Uterus (tissue), 4 donors: ENCODE results near the gene NDUFA8. TPM values are rescaled to one million over a fixed set of nuclear protein-coding genes. Genes with fewer than 3 reads are reported as not detected.

ENCODE experiments used
- DNase-seq, 2 donors: peaks; one replicate each; pipeline ENCODE4 v3.0.0-alpha.2; 2019 to 2020
- H3K27ac ChIP-seq, 2 donors: fragments of 200-600 bp; sonication (generic); 1 replicate in 1 of 2; 2 replicates in 1 of 2; pipeline ENCODE4 v1.5.1; 2016 to 2018
- H3K27me3 ChIP-seq, 2 donors: fragments of 200-600 bp; sonication (generic); one replicate each; pipeline ENCODE4 v1.5.1; 2018 to 2019; ENCODE audit warnings: control low read depth in 1 of 2
- H3K36me3 ChIP-seq, 2 donors: fragments of 200-600 bp; sonication (generic); one replicate each; pipeline ENCODE4 v1.5.1; 2019; ENCODE audit warnings: control low read depth in 1 of 2
- H3K4me1 ChIP-seq, 2 donors: fragments of 200-600 bp; sonication (generic); one replicate each; pipeline ENCODE4 v1.5.1; 2018 to 2019; ENCODE audit warnings: control low read depth in 1 of 2
- H3K4me3 ChIP-seq, 2 donors: fragments of 200-600 bp; sonication (generic); 1 replicate in 1 of 2; 2 replicates in 1 of 2; pipeline ENCODE4 v1.5.1; 2018 to 2019; ENCODE audit warnings: mild to moderate bottlenecking in 1 of 2
- H3K9me3 ChIP-seq, 2 donors: fragments of 200-600 bp; sonication (generic); one replicate each; pipeline ENCODE4 v1.5.1; 2019; ENCODE audit warnings: control low read depth in 1 of 2
- POLR2A ChIP-seq, 2 donors: fragments of 450-650 bp; IDR thresholded peaks; one replicate each; pipeline ENCODE4 v1.6.1; 2016; ENCODE audit warnings: antibody characterized with exemption in 2 of 2, mild to moderate bottlenecking in 1 of 2, moderate library complexity in 1 of 2
- intact Hi-C: fragments of 100-400 bp; cut with DNase I; formaldehyde crosslinking; loops from one replicate; pipeline ENCODE4 v1.15.1; 2023; ENCODE audit warnings: low total_unique reads
- total RNA-seq, 4 donors: library from RNA; depleted of rRNA in 3 of 4; stranded (reverse); fragments of >200 nt in 3 of 4; gene quantifications; one replicate each; pipeline versions ENCODE4 v1.1.0 to v1.2.4, GENCODE V29; 2014 to 2023
- TF ChIP-seq, protein P1 (sequence below), 4 experiments: fragments of 200-600 bp in 2 of 4; fragments of 450-650 bp in 2 of 4; sonication (generic) in 2 of 4; IDR thresholded peaks; one replicate each; pipeline ENCODE4 v1.5.1; 2016 to 2019; ENCODE audit warnings: antibody characterized with exemption in 4 of 4, mild to moderate bottlenecking in 2 of 4, moderate library complexity in 1 of 4
- donor health status: DM: yes; HTN: yes; CAD: no.

Gene NDUFA8
- total RNA-seq, 4 donors from 2014 or later: 22.8 to 39.2 (median 31.4) TPM

DNA sequence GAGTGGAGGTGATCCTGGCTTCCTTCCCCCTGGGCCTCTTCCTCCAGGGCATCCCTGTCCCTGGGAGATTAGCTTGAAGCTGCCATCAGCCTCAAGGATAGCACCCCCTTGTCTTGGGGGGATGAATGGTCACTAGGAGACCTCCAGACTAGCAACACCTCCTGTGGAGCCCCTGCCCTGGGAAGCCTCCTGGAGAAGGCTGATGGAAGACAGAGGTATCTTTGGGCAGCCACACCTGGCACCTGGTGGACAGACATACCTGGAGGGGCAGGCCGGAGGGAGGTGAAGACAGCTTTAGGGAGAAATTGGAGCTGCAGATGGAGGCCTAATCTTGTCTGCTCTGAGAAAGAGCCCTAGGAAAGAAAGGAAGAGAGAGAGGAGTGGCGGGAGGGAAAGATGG lies 57.4 kb downstream of the NDUFA8 start:
- no peak overlapping the region for H3K27ac ChIP-seq
- no peaks in the 10 kb centered on the region for H3K9me3 ChIP-seq
- TF ChIP-seq POLR2A (IDR thresholded peaks at IDR 0.05): no peak
- TF ChIP-seq, protein P1, sequence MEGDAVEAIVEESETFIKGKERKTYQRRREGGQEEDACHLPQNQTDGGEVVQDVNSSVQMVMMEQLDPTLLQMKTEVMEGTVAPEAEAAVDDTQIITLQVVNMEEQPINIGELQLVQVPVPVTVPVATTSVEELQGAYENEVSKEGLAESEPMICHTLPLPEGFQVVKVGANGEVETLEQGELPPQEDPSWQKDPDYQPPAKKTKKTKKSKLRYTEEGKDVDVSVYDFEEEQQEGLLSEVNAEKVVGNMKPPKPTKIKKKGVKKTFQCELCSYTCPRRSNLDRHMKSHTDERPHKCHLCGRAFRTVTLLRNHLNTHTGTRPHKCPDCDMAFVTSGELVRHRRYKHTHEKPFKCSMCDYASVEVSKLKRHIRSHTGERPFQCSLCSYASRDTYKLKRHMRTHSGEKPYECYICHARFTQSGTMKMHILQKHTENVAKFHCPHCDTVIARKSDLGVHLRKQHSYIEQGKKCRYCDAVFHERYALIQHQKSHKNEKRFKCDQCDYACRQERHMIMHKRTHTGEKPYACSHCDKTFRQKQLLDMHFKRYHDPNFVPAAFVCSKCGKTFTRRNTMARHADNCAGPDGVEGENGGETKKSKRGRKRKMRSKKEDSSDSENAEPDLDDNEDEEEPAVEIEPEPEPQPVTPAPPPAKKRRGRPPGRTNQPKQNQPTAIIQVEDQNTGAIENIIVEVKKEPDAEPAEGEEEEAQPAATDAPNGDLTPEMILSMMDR (IDR thresholded peaks at IDR 0.05): no peak
- no peaks in the 10 kb centered on the region for H3K4me1 ChIP-seq
- H3K27me3 ChIP-seq: no peaks in the 10 kb centered on the region
- intact Hi-C loops: no loop called here
- H3K36me3 ChIP-seq: no peaks in the 10 kb centered on the region
- H3K4me3 ChIP-seq: no peak overlapping the region
- no peak for DNase-seq

DNA sequence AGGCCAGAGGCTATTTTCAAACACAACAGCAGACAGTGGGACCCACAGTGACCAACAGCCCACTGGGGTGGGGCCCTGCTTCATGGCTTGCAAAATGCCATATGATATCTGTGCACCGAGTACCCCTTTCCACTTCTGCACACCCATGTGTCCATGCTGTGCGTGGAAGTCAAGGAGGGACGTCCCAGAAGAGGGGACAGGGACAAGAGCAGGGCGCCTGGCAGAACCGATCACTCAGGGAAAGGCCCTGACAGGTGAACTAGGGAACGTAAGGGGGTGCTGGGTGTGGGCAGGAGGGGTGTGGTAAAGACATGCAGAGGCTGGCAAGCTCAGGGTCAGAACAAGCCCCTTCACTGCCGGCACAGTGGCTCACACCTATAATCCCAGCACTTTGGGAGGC lies 58.8 kb downstream of the NDUFA8 start:
- intact Hi-C loops: no loop called here
- H3K4me3 ChIP-seq: no peak overlapping the region
- H3K27ac ChIP-seq: no peak overlapping the region
- DNase-seq: no peak
- H3K27me3 ChIP-seq: no peaks in the 10 kb centered on the region
- no peaks in the 10 kb centered on the region for H3K36me3 ChIP-seq
- no peaks in the 10 kb centered on the region for H3K4me1 ChIP-seq
- TF ChIP-seq POLR2A (IDR thresholded peaks at IDR 0.05): no peak
- TF ChIP-seq, protein P1 (IDR thresholded peaks at IDR 0.05): no peak
- H3K9me3 ChIP-seq: no peaks in the 10 kb centered on the region

DNA sequence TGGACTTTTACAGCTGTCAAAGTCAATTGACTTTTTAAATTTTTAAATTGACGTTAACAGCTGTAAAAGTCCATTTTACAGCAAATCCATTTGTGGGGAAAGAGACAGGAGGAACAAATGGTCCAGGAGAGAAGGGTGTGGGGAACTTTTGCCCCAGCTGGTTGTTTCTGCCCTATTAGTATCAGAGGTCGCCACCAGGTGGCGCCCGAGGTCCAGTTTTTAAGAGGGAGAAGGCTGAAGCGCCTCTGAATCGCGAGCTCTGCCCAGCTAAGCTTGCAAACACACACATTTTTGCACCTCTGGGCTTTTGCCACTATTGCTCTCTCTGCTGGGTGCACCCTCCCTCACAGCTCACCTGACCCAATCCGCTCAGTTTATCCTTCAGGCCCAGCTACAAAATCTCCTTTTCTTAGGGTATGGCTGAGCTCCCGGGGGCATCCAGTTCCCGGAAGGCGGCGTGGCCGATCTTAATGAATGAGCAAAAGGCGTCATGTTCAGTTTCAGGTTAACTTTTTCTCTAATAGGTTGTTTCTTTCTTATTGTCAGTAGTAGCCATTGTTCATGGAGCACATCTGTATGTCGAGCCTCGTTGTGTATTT lies 60.2 kb downstream of the NDUFA8 start:
- TF ChIP-seq, protein P1 (IDR thresholded peaks at IDR 0.05): peak; percentile 76 to 90 (median 82)
- no peak for TF ChIP-seq POLR2A (IDR thresholded peaks at IDR 0.05)
- Histone ChIP-seq H3K9me3 (no peaks in the 10 kb centered on the region), H3K27ac (no peak overlapping the region), H3K36me3 (no peaks in the 10 kb centered on the region), H3K4me3 (no peak overlapping the region), H3K4me1 (no peaks in the 10 kb centered on the region), H3K27me3 (no peaks in the 10 kb centered on the region)
- peak; percentile 78 to 80 for DNase-seq
- intact Hi-C loops: no loop called here

DNA sequence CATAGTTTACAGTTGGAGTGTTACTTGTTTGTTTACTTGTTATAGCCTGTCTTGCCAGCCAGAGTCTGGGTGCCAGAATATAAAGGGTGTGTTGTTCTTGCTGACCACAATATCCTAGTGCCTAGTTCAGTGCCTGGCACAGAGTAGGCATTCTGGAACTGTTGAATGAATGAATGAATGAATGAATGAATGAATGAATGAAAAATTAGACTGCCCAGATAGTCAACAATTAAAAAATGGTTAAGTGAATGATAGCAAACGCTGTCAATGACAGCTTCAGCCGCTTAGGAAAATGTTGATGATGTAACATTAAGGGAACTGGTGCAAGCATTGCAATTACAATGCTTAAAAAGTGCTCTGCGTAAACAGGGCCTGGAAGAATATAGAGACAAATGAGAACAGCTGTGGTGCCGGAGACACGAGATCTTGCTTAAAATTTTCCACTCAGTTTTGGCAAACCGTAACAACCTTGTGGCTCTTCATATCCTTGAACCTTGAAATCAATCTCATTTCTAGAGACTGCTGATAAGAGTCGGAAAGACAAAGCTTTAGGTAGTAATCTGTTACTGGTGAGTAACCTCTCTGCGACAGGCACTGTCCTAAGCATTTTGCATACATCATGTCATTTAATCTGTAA lies 61.8 kb downstream of the NDUFA8 start:
- Histone ChIP-seq H3K4me1 (peaks cover 0 to 3% of the 10 kb centered on the region in 2 donors), H3K27ac (no peak overlapping the region), H3K36me3 (no peaks in the 10 kb centered on the region), H3K9me3 (no peaks in the 10 kb centered on the region), H3K4me3 (no peak overlapping the region), H3K27me3 (no peaks in the 10 kb centered on the region)
- intact Hi-C loops: no loop called here
- no peak for TF ChIP-seq POLR2A (IDR thresholded peaks at IDR 0.05)
- TF ChIP-seq, protein P1 (IDR thresholded peaks at IDR 0.05): no peak
- no peak for DNase-seq

DNA sequence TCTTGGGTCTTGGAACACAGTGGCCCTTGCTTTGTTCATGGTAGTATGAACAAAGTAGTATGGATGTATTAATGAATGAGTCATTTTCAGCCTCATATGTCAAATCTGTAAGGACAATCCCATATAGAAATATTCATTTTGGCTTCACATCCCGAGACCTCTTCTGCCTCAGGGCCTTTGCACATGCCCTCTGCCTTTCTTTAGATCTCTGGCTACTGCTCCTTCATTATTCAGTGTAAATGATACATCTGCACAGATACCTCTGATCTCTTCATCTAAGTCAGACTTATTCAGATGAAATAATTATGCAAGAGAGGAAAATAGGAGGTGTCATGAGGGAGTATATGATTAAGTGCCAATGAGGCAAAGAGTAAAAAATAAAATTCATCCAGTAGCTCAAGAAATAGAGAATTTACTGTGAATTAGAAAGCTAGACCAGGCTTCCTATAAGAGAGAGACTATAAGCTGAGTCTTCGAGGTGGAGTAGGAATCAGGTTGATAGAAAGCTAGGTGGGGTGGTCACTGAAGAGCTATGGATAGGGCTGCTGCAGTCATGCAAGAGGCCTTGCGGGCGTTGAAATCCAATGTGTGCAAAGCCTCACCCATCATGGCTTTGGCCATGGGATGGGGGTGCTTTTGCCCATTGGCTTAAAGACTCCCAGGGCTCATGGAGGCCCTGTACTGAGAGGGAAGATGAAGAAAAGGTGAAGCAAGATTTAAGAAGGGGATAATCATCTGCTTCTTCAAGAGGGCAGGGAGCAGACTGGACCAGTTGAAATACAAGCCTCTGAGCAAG lies 62.8 kb downstream of the NDUFA8 start:
- no peaks in the 10 kb centered on the region for H3K9me3 ChIP-seq

More for the DNA sequence above, 62.8 kb downstream of the NDUFA8 start:
- H3K27ac ChIP-seq: no peak overlapping the region
- H3K36me3 ChIP-seq: no peaks in the 10 kb centered on the region
- intact Hi-C loops: no loop called here
- TF ChIP-seq, protein P1 (IDR thresholded peaks at IDR 0.05): no peak
- no peak for TF ChIP-seq POLR2A (IDR thresholded peaks at IDR 0.05)
- H3K4me1 ChIP-seq: peaks cover 0 to 3% of the 10 kb centered on the region in 2 donors
- H3K4me3 ChIP-seq: no peak overlapping the region
- no peaks in the 10 kb centered on the region for H3K27me3 ChIP-seq
- DNase-seq: no peak
